HG03521 (cell line): ENCODE measurements around the gene LMBRD2.

Source experiments
- ATAC-seq: cut with Tn5 transposase; IDR thresholded peaks from one replicate; pipeline ENCODE4 v1.9.1; 2021; ENCODE audit warnings: mild to moderate bottlenecking, moderate library complexity; ENCODE audit not compliant: unreplicated experiment

LMBRD2 gene

GRCh38 chr5:36055984-36056383 lies 95.7 kb downstream of the LMBRD2 start:
- no peak for ATAC-seq

GRCh38 chr5:36054647-36055046 lies 97.0 kb downstream of the LMBRD2 start:
- no peak for ATAC-seq

GRCh38 chr5:36052538-36052937 lies 99.1 kb downstream of the LMBRD2 start:
- ATAC-seq, result no peak

- no peak for ATAC-seq
These were observed 101.7 kb downstream of the LMBRD2 start for GRCh38 chr5:36049949-36050348.
